B cell (primary cell): ENCODE results near the gene CTDP1. TPM values are rescaled to one million over a fixed set of nuclear protein-coding genes. Genes with fewer than 3 reads are reported as not detected.
"Not testable (repeated sequence)": the region's sequence is repeated elsewhere in the genome, so short reads cannot be mapped to it uniquely, and the experiment has no call there.

Experiments used
- ATAC-seq: fragments of 200-7000 bp; cut with Tn5 transposase; one replicate; pipeline ENCODE4 v1.10.0; 2021; ENCODE audit warnings: low read depth, mild to moderate bottlenecking, moderate number of reproducible peaks, moderate library complexity
- CTCF ChIA-PET: fragments of 350-600 bp; sonication (Branson Sonifier 250); formaldehyde crosslinking; loops from one replicate; lab custom pipeline; 2021; ENCODE audit warnings: antibody characterized with exemption, inconsistent platforms; lab: Charles Lee
- POLR2A ChIA-PET: fragments of 350-600 bp; sonication (Branson Sonifier 250); formaldehyde crosslinking; loops from one replicate; lab custom pipeline; 2021; ENCODE audit warnings: antibody characterized with exemption; lab: Charles Lee
- DNase-seq: peaks from one replicate; pipeline ENCODE4 v3.0.0; 2013
- H2AFZ ChIP-seq: 2 replicates; pipeline ENCODE4 v1.6.1; 2012; ENCODE audit warnings: mild to moderate bottlenecking, low read depth, low read length; ENCODE audit not compliant: insufficient read depth, poor library complexity, severe bottlenecking
- H3K27ac ChIP-seq, 2 donors: 1 replicate in 1 of 2; 2 replicates in 1 of 2; pipeline ENCODE4 v1.5.1; 2012 to 2013; ENCODE audit warnings: low read length in 2 of 2, mild to moderate bottlenecking in 2 of 2, moderate library complexity in 1 of 2
- H3K27me3 ChIP-seq, 4 experiments: fragments of 200-600 bp in 1 of 4; sonication (generic) in 1 of 4; replicated peaks in 1 of 4; 1 replicate in 2 of 4; 2 replicates in 2 of 4; pipeline versions ENCODE4 v1.6.1 to v1.7.0; 2013 to 2016; ENCODE audit warnings: low read length in 3 of 4, mild to moderate bottlenecking in 2 of 4, mixed read lengths in 1 of 4, moderate library complexity in 1 of 4; ENCODE audit not compliant: insufficient read depth in 4 of 4, control insufficient read depth in 3 of 4; ENCODE audit errors: control extremely low read depth in 1 of 4
- H3K36me3 ChIP-seq, 2 experiments: replicated peaks in 1 of 2; 1 replicate in 1 of 2; 2 replicates in 1 of 2; pipeline versions ENCODE4 v1.6.1 to v1.7.1; 2013; ENCODE audit warnings: low read length in 1 of 2; ENCODE audit not compliant: insufficient read depth in 2 of 2, control insufficient read depth in 1 of 2; ENCODE audit errors: control extremely low read depth in 1 of 2, extremely low read depth in 1 of 2
- H3K4me1 ChIP-seq, 2 donors: fragments of 200-600 bp in 1 of 2; sonication (generic) in 1 of 2; 1 replicate in 1 of 2; 2 replicates in 1 of 2; pipeline versions ENCODE4 v1.5.1 to v1.6.1; 2013 to 2017; ENCODE audit warnings: low read length in 2 of 2; ENCODE audit not compliant: control insufficient read depth in 2 of 2, insufficient read depth in 2 of 2
- H3K4me2 ChIP-seq: replicated peaks from 2 replicates; pipeline ENCODE3; 2012; ENCODE audit warnings: mild to moderate bottlenecking, low read depth, low read length; ENCODE audit not compliant: poor library complexity, severe bottlenecking
- H3K4me3 ChIP-seq, 5 experiments: fragments of 200-600 bp in 1 of 5; sonication (generic) in 1 of 5; 1 replicate in 3 of 5; 2 replicates in 2 of 5; pipeline versions ENCODE4 v1.5.1 to v1.7.0; 2011 to 2016; ENCODE audit warnings: low read length in 4 of 5, mild to moderate bottlenecking in 4 of 5, low read depth in 2 of 5, control low read depth in 1 of 5, moderate library complexity in 1 of 5; ENCODE audit not compliant: insufficient read depth in 1 of 5; ENCODE audit errors: control extremely low read depth in 1 of 5, extremely low read depth in 1 of 5
- H3K79me2 ChIP-seq: fragments of 200-600 bp; sonication (generic); one replicate; pipeline ENCODE4 v1.6.0; 2016; ENCODE audit warnings: low read length; ENCODE audit not compliant: control insufficient read depth, insufficient read depth
- H3K9ac ChIP-seq: fragments of 200-600 bp; sonication (generic); 2 replicates; pipeline ENCODE4 v1.6.1; 2017; ENCODE audit warnings: mild to moderate bottlenecking, low read length, moderate library complexity
- H3K9me3 ChIP-seq, 3 donors: one replicate each; pipeline versions ENCODE4 v1.6.1 to v1.7.1; 2013; ENCODE audit warnings: low read length in 2 of 3; ENCODE audit not compliant: control insufficient read depth in 2 of 3, insufficient read depth in 1 of 3; ENCODE audit errors: control extremely low read depth in 1 of 3
- H4K20me1 ChIP-seq: 2 replicates; pipeline ENCODE4 v1.6.0; 2012; ENCODE audit warnings: mild to moderate bottlenecking, low read length; ENCODE audit not compliant: insufficient read depth, control insufficient read depth, poor library complexity, severe bottlenecking
- H3K27ac Mint-ChIP-seq: one replicate; pipeline ENCODE4 v1.8.0; 2021; ENCODE audit warnings: mixed read lengths
- H3K27me3 Mint-ChIP-seq: one replicate; pipeline ENCODE4 v1.8.0; 2021; ENCODE audit warnings: mixed read lengths
- H3K4me1 Mint-ChIP-seq: one replicate; pipeline ENCODE4 v1.8.0; 2021; ENCODE audit warnings: mixed read lengths
- H3K4me3 Mint-ChIP-seq: one replicate; pipeline ENCODE4 v1.8.0; 2021; ENCODE audit warnings: mixed read lengths
- H3K9me3 Mint-ChIP-seq: one replicate; pipeline ENCODE4 v1.8.0; 2022; ENCODE audit warnings: mixed read lengths; ENCODE audit not compliant: insufficient read depth
- EZH2 ChIP-seq: IDR thresholded peaks from 2 replicates; pipeline ENCODE4 v1.6.1; 2012; ENCODE audit warnings: borderline replicate concordance, low read depth, mild to moderate bottlenecking, moderate library complexity, low read length; ENCODE audit not compliant: insufficient read depth, poor library complexity, severe bottlenecking
- WGBS: methylation state at CpG from one replicate; pipeline ENCODE4 v1.1.5; 2013; ENCODE audit warnings: missing lambda C conversion rate; ENCODE audit not compliant: insufficient coverage; 5-methylcytosine and 5-hydroxymethylcytosine counted together
- intact Hi-C: fragments of 100-400 bp; cut with micrococcal nuclease; formaldehyde crosslinking; loops from one replicate; pipeline ENCODE4 v1.10.0; 2022
- polyA plus RNA-seq: library from polyadenylated mRNA; depleted of rRNA; stranded (reverse); fragments of >200 nt; gene quantifications from 2 replicates; pipeline ENCODE4 v1.2.3, GENCODE V29; 2012
- total RNA-seq, 2 donors: library from RNA; stranded (reverse); fragments of 120-200 nt in 1 of 2; gene quantifications; 1 replicate in 1 of 2; 2 replicates in 1 of 2; pipeline versions ENCODE4 v1.2.3 to v1.2.4, GENCODE V29; 2013 to 2022
- TF ChIP-seq, protein P1 (sequence below): fragments of 200-600 bp; IDR thresholded peaks from one replicate; pipeline ENCODE4 v1.8.0; 2022; ENCODE audit warnings: antibody characterized with exemption, mild to moderate bottlenecking

The CTDP1 gene
- total and polyA plus RNA-seq, 2 donors (not counting 1 experiment from before 2014, with no cell fraction given): 14.3 to 33.3 TPM

DNA sequence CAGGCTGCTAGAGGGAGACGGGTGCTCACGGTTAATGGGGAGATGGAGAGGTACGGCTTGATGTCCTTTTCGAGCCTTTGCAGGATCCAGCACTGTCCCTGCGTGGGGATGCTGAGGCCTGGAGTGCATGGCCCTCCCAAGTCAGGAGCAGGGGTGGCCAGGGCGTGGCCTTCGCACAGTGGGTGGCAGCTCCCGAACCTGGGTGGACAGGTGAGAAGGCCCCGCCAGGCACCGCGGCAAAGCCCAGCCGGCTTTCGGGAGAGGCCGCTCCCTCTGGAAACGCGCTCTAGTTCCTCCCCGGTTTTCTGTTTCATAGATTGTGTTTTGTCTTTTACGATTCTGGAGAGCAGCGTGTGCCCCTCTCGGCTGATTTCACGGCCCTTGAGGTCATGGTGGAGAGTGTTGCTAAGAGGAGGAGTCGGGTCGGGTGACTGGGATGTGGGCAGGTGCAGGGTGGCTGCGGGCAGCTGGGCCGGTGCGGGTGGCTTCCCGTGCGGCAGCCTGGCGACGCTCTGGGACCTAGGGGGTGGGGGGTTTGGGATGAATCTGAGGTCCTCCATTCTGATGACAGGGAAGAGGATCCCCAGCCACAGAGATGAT lies 39.4 kb downstream of the CTDP1 start:
- Histone ChIP-seq H3K4me2 (no peak overlapping the region), H3K4me3 (no peak overlapping the region), H3K27me3 (no peaks in the 10 kb centered on the region), H3K36me3 (peaks cover 0 to 63% of the 10 kb centered on the region in 2 experiments), H3K9me3 (peaks cover 0 to 16% (median 0%) of the 10 kb centered on the region in 3 donors), H4K20me1 (peaks cover 29% of the 10 kb centered on the region), H3K27ac (no peak overlapping the region), H2AFZ (no peak overlapping the region), H3K79me2 (peaks cover 18% of the 10 kb centered on the region), H3K9ac (no peak overlapping the region), H3K4me1 (no peaks in the 10 kb centered on the region)
- Mint-ChIP-seq H3K4me3 (no peak overlapping the region), H3K27ac (no peak overlapping the region), H3K27me3 (no peaks in the 10 kb centered on the region), H3K9me3 (no peaks in the 10 kb centered on the region), H3K4me1 (no peaks in the 10 kb centered on the region)
- CTCF ChIA-PET: no interaction called here
- WGBS: 98% methylated on average over 30 of the region's 30 CpGs
- TF ChIP-seq EZH2: no peak
- TF ChIP-seq, protein P1, sequence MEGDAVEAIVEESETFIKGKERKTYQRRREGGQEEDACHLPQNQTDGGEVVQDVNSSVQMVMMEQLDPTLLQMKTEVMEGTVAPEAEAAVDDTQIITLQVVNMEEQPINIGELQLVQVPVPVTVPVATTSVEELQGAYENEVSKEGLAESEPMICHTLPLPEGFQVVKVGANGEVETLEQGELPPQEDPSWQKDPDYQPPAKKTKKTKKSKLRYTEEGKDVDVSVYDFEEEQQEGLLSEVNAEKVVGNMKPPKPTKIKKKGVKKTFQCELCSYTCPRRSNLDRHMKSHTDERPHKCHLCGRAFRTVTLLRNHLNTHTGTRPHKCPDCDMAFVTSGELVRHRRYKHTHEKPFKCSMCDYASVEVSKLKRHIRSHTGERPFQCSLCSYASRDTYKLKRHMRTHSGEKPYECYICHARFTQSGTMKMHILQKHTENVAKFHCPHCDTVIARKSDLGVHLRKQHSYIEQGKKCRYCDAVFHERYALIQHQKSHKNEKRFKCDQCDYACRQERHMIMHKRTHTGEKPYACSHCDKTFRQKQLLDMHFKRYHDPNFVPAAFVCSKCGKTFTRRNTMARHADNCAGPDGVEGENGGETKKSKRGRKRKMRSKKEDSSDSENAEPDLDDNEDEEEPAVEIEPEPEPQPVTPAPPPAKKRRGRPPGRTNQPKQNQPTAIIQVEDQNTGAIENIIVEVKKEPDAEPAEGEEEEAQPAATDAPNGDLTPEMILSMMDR: no peak
- POLR2A ChIA-PET: no interaction called here
- ATAC-seq: no peak
- no peak for DNase-seq
- intact Hi-C loops: no loop called here

DNA sequence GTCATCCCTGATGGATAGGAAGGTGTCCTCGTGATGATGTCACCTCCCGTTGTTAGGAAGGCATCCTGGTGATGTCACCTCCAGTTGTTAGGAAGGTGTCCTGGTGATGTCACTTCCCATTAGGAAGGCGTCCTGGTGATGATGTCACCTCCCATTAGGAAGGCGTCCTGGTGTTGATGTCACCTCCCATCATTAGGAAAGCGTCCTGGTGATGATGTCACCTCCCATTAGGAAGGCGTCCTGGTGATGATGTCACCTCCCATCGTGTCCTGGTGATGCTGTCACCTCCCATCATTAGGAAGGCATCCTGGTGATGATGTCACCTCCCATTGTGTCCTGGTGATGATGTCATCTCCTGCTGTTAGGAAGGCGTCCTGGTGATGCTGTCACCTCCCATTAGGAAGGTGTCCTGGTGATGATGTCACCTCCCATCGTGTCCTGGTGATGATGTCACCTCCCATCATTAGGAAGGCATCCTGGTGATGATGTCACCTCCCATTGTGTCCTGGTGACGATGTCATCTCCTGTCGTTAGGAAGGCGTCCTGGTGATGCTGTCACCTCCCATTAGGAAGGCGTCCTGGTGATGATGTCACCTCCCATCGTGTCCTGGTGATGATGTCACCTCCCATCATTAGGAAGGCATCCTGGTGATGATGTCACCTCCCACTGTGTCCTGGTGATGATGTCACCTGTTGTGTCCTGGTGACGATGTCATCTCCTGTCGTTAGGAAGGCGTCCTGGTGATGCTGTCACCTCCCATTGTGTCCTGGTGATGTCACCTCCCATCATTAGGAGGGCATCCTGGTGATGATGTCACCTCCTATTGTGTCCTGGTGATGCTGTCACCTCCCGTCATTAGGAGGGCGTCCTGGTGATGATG lies 40.1 kb downstream of the CTDP1 start:
- H3K4me2 ChIP-seq, H3K27me3 Mint-ChIP-seq, H3K27ac Mint-ChIP-seq, POLR2A ChIA-PET, DNase-seq, H3K4me3 ChIP-seq, H3K4me1 Mint-ChIP-seq, ATAC-seq, H3K27ac ChIP-seq, H3K9me3 Mint-ChIP-seq, H3K4me1 ChIP-seq, H2AFZ ChIP-seq, intact Hi-C loops, CTCF ChIA-PET, H3K4me3 Mint-ChIP-seq, H3K9ac ChIP-seq, H3K27me3 ChIP-seq: not testable (repeated sequence)
- Histone ChIP-seq H3K79me2 (peaks cover 25% of the 10 kb centered on the region), H3K36me3 (peaks cover 0 to 60% of the 10 kb centered on the region in 2 experiments), H3K9me3 (peaks cover 0 to 16% (median 0%) of the 10 kb centered on the region in 3 donors), H4K20me1 (peaks cover 33% of the 10 kb centered on the region)
- WGBS: 97% methylated on average over 16 of the region's 19 CpGs
